Omental fat pad (tissue), 4 donors: Measurements from ENCODE around the gene FAM50A. TPM values are rescaled to one million over a fixed set of nuclear protein-coding genes. Genes with fewer than 3 reads are reported as not detected.

ENCODE experiments used
- ATAC-seq: fragments of 150-250 bp; one replicate; pipeline ENCODE4 v1.9.1; 2016; ENCODE audit warnings: mild to moderate bottlenecking, moderate library complexity; ENCODE audit not compliant: low FRiP score
- DNase-seq: peaks from one replicate; pipeline ENCODE4 v3.0.0-alpha.2; 2019; ENCODE audit warnings: low spot score
- total RNA-seq, 4 donors: library from RNA; depleted of rRNA; stranded (reverse); fragments of >200 nt; gene quantifications; one replicate each; pipeline ENCODE4 v1.1.0, GENCODE V29; 2016
- TF ChIP-seq, protein P1 (sequence below), 3 donors: fragments of 450-650 bp; IDR thresholded peaks; one replicate each; pipeline ENCODE4 v1.5.1; 2016 to 2017; ENCODE audit warnings: antibody characterized with exemption in 3 of 3, mild to moderate bottlenecking in 3 of 3, moderate library complexity in 2 of 3

FAM50A gene
- total RNA-seq, 4 donors from 2014 or later, result 49.2 to 83.2 (median 74.9) TPM

DNA sequence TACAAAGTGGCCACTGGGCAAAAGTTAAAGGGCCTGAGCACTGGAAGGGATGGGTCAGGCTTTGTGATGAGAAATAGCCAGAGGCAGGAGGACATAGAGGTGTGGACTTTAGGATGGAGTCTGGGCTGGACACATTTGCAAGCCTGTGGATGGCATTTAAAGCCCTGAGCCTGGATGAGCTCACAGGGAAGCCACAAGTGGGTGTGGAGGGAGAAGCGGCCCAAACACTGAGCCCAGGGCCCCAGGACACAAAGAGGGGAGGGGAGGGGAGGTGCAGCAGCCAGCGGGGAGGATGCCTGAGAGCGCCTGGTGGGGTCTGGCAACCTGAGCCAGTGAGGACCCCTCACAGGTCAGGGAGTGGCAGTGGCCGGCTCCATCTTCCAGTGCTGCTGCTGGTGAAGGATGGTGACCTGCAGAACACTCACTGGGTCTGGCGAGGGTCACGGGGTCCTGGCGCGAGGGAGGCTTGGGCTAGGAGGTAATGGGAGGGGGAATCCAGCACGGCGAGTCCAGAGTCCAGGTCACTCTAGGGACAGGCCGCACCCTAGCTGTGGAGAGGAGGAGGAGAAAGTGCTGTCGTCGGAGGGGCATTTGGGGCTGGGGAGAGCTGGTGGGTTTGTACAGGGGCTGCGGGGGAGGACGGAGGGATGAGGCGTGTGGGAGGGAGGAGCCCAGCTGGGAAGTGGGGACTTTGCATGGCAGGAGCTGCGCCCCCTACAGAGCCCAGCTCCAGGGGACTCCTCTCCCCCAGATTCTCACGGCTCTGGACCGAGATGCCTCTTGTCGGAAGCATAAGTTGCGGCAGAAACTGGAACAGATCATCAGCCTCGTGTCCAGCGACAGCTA, 28.1 kb downstream of the FAM50A start:
- ATAC-seq (no peak), DNase-seq (no peak)
- TF ChIP-seq, protein P1, sequence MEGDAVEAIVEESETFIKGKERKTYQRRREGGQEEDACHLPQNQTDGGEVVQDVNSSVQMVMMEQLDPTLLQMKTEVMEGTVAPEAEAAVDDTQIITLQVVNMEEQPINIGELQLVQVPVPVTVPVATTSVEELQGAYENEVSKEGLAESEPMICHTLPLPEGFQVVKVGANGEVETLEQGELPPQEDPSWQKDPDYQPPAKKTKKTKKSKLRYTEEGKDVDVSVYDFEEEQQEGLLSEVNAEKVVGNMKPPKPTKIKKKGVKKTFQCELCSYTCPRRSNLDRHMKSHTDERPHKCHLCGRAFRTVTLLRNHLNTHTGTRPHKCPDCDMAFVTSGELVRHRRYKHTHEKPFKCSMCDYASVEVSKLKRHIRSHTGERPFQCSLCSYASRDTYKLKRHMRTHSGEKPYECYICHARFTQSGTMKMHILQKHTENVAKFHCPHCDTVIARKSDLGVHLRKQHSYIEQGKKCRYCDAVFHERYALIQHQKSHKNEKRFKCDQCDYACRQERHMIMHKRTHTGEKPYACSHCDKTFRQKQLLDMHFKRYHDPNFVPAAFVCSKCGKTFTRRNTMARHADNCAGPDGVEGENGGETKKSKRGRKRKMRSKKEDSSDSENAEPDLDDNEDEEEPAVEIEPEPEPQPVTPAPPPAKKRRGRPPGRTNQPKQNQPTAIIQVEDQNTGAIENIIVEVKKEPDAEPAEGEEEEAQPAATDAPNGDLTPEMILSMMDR (IDR thresholded peaks at IDR 0.05), result no peak

DNA sequence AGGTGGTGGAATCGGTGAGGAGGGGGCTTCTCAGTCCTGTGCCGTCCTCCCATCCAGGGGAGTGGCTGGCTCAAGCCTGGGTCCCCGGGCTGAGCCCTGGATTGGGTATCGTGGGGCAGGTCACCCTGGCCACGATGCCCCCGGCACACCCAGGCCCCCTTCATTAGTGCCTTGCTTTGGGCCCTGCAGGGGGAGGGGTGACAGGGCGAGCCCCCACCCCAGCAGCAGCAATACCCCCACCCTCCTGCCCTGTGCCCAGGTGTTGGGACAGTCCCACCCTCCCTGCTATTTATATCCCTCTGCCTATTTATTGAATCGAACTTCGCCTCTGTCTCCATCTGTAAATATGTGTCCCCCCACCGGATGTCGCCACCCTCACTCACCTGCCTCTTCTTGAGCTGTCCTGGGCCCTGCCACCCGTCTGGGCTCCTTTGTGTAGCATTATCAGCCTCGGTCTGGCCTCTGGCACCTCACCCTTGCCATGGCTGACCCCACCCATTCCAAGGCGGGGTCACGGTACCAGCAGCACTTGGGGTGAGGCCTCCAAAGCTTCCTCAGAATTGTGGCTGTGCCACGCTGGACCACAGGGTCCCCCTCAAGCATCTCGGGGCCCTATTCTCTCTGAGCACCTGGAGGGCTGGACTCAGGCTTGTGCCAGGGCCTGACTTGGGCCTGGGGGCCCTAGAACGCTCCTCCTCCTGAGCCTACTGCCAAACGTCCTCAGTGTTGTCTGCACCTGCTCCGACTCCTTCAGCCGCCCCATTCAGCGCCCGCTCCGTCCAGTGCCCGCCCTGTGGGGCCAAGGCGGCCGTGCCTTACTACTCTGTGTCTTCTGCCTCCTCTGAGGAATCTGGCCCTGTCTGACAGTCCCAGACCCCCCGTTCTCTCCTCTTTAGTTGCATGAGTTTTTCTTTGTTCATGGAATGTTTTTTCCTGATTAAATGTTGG, 29.0 kb downstream of the FAM50A start:
- DNase-seq (no peak), ATAC-seq (no peak)
- TF ChIP-seq, protein P1 (IDR thresholded peaks at IDR 0.05), result no peak

- TF ChIP-seq, protein P1 (IDR thresholded peaks at IDR 0.05), result no peak
- no peak for DNase-seq
- ATAC-seq, result no peak
Measured at GRCh38 chrX:154473683-154474082, 29.7 kb downstream of the FAM50A start.

DNA sequence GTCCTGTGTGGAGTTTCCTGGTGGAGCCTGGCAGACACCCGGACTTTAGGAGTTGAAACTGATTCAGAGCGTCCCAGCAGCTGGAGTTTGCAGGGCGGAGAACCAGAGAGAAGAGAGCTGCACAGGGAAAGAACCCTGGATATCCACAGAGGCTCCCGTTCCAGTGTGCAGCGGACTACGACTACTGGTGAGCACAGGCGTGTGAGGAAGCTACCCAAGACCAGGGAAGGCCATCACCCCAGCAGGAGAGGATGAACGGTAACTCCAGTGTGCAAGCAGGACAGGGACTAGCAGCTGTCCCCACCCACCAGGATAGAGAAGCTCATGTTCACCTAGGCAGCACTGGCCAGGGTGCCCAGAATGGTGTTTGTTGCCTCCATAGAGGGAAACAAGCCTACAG, 32.9 kb downstream of the FAM50A start:
- ATAC-seq (no peak), DNase-seq (no peak)
- TF ChIP-seq, protein P1 (IDR thresholded peaks at IDR 0.05), result no peak

- ATAC-seq, result no peak
- no peak for DNase-seq
- TF ChIP-seq, protein P1 (IDR thresholded peaks at IDR 0.05), result no peak
Measured at GRCh38 chrX:154477891-154478477, 34.0 kb downstream of the FAM50A start.

- TF ChIP-seq, protein P1 (IDR thresholded peaks at IDR 0.05), result no peak
- ATAC-seq (peak; percentile 94), DNase-seq (peak; percentile 82)
Measured at GRCh38 chrX:154478728-154479622, 35.0 kb downstream of the FAM50A start, which contains the start of gene LAGE3. Gene LAGE3 (minus strand): TSS chrX:154479281. CDS start chrX:154478915, 366 bp downstream.
